HG02571 (cell line): Measurements from ENCODE around the gene BTN3A1.
"Not testable (repeated sequence)": the region's sequence is repeated elsewhere in the genome, so short reads cannot be mapped to it uniquely, and the experiment has no call there.

Experiments used
- ATAC-seq: cut with Tn5 transposase; IDR thresholded peaks from one replicate; pipeline ENCODE4 v1.9.1; 2021; ENCODE audit warnings: mild to moderate bottlenecking, moderate library complexity; ENCODE audit not compliant: unreplicated experiment

Gene BTN3A1

GRCh38 chr6:26401987-26402658, at the start of gene BTN3A1:
Gene BTN3A1 (plus strand): TSS chr6:26402275. CDS start chr6:26405564, 3,289 bp downstream.
- peak; percentile 93 for ATAC-seq

GRCh38 chr6:26352315-26352714, 49.8 kb upstream of the BTN3A1 start:
- no peak for ATAC-seq

- ATAC-seq, result no peak
Observed at GRCh38 chr6:26354162-26354561, 47.9 kb upstream of the BTN3A1 start.

GRCh38 chr6:26355366-26355765, 46.7 kb upstream of the BTN3A1 start:
- no peak for ATAC-seq

GRCh38 chr6:26357543-26357942, 44.5 kb upstream of the BTN3A1 start:
- ATAC-seq, result not testable (repeated sequence)

GRCh38 chr6:26358511-26358981, 43.5 kb upstream of the BTN3A1 start:
- ATAC-seq, result no peak

GRCh38 chr6:26359765-26360164, 42.3 kb upstream of the BTN3A1 start:
- no peak for ATAC-seq

- peak; percentile 41 for ATAC-seq
Observed at GRCh38 chr6:26360451-26361416, 41.3 kb upstream of the BTN3A1 start.

GRCh38 chr6:26361544-26361943, 40.5 kb upstream of the BTN3A1 start:
- ATAC-seq, result no peak

- ATAC-seq, result no peak
Observed at GRCh38 chr6:26362093-26362835, 39.8 kb upstream of the BTN3A1 start.

GRCh38 chr6:26362836-26363220, 39.2 kb upstream of the BTN3A1 start:
- ATAC-seq, result no peak

- no peak for ATAC-seq
Observed at GRCh38 chr6:26363882-26364701, 38.0 kb upstream of the BTN3A1 start.

- no peak for ATAC-seq
Observed at GRCh38 chr6:26365633-26365995, 36.5 kb upstream of the BTN3A1 start.

- no peak for ATAC-seq
Observed at GRCh38 chr6:26366504-26366903, 35.6 kb upstream of the BTN3A1 start.

- ATAC-seq, result no peak
Observed at GRCh38 chr6:26367114-26367513, 35.0 kb upstream of the BTN3A1 start.

GRCh38 chr6:26371813-26372212, 30.3 kb upstream of the BTN3A1 start:
- not testable (repeated sequence) for ATAC-seq

- ATAC-seq, result no peak
Observed at GRCh38 chr6:26372308-26373144, 29.5 kb upstream of the BTN3A1 start.

- ATAC-seq, result no peak
Observed at GRCh38 chr6:26375270-26375669, 26.8 kb upstream of the BTN3A1 start.

- no peak for ATAC-seq
Observed at GRCh38 chr6:26377719-26378118, 24.4 kb upstream of the BTN3A1 start.
